KMS-11 (cell line): ENCODE results near the gene TIMP4.

Experiments
- H2AFZ ChIP-seq: fragments of 200-600 bp; sonication (generic); 2 replicates; pipeline ENCODE4 v1.6.1; 2016; ENCODE audit warnings: antibody characterized with exemption, mixed run types, low read depth
- H3K27ac ChIP-seq: fragments of 200-600 bp; sonication (generic); 2 replicates; pipeline ENCODE4 v1.6.1; 2016; ENCODE audit warnings: mild to moderate bottlenecking, mixed run types
- H3K27me3 ChIP-seq: fragments of 200-600 bp; sonication (generic); 2 replicates; pipeline ENCODE4 v1.6.1; 2017; ENCODE audit warnings: mild to moderate bottlenecking, low read depth, mixed run types, moderate library complexity; ENCODE audit not compliant: insufficient read depth
- H3K36me3 ChIP-seq: fragments of 200-600 bp; sonication (generic); 2 replicates; pipeline ENCODE4 v1.6.1; 2017; ENCODE audit warnings: mild to moderate bottlenecking, mixed run types; ENCODE audit not compliant: insufficient read depth
- H3K4me1 ChIP-seq: fragments of 200-600 bp; sonication (generic); 2 replicates; pipeline ENCODE4 v1.6.1; 2016; ENCODE audit warnings: mild to moderate bottlenecking, low read depth, mixed run types; ENCODE audit not compliant: poor library complexity, severe bottlenecking
- H3K4me2 ChIP-seq: fragments of 200-600 bp; sonication (generic); 2 replicates; pipeline ENCODE4 v1.7.0; 2016; ENCODE audit warnings: mild to moderate bottlenecking, mixed run types
- H3K4me3 ChIP-seq: fragments of 200-600 bp; sonication (generic); IDR thresholded peaks from 2 replicates; pipeline ENCODE4 v1.6.1; 2017; ENCODE audit warnings: low read depth, low read length, mixed read lengths; ENCODE audit not compliant: insufficient read depth
- H3K79me2 ChIP-seq: fragments of 200-600 bp; sonication (generic); 2 replicates; pipeline ENCODE4 v1.6.1; 2016; ENCODE audit warnings: low read depth, mixed run types; ENCODE audit not compliant: insufficient read depth
- H3K9ac ChIP-seq: fragments of 200-600 bp; sonication (generic); 2 replicates; pipeline ENCODE4 v1.6.1; 2016; ENCODE audit warnings: mild to moderate bottlenecking, mixed run types
- H4K20me1 ChIP-seq: fragments of 200-600 bp; sonication (generic); 2 replicates; pipeline ENCODE4 v1.6.1; 2016; ENCODE audit warnings: mild to moderate bottlenecking, mixed run types; ENCODE audit not compliant: insufficient read depth
- CTCF ChIP-seq: fragments of 200-600 bp; sonication (generic); conservative IDR thresholded peaks from 2 replicates; pipeline ENCODE4 v1.6.1; 2017; ENCODE audit warnings: low read depth, mild to moderate bottlenecking, antibody characterized with exemption, low read length, moderate library complexity, mixed read lengths

The TIMP4 gene

GRCh38 chr3:12148183-12148940 is 10.3 kb downstream of the TIMP4 start:
- no peaks in the 10 kb centered on the region for H4K20me1 ChIP-seq
- H3K27ac ChIP-seq = no peak overlapping the region
- no peaks in the 10 kb centered on the region for H3K27me3 ChIP-seq
- H2AFZ ChIP-seq = no peak overlapping the region
- H3K4me2 ChIP-seq = no peak overlapping the region
- H3K9ac ChIP-seq = no peak overlapping the region
- no peaks in the 10 kb centered on the region for H3K4me1 ChIP-seq
- H3K4me3 ChIP-seq = no peak overlapping the region
- no peaks in the 10 kb centered on the region for H3K36me3 ChIP-seq
- no peak for TF ChIP-seq CTCF
- H3K79me2 ChIP-seq = no peaks in the 10 kb centered on the region

- no peaks in the 10 kb centered on the region for H3K4me1 ChIP-seq
- H3K27ac ChIP-seq = no peak overlapping the region
These were observed 11.5 kb downstream of the TIMP4 start for GRCh38 chr3:12147049-12147780.

GRCh38 chr3:12143949-12144504 is 14.7 kb downstream of the TIMP4 start:
- Histone ChIP-seq H4K20me1 (no peaks in the 10 kb centered on the region), H3K4me2 (no peak overlapping the region), H3K4me1 (no peaks in the 10 kb centered on the region), H3K4me3 (no peak overlapping the region), H3K36me3 (no peaks in the 10 kb centered on the region), H2AFZ (no peak overlapping the region), H3K27me3 (no peaks in the 10 kb centered on the region), H3K79me2 (no peaks in the 10 kb centered on the region), H3K27ac (no peak overlapping the region), H3K9ac (no peak overlapping the region)
- no peak for TF ChIP-seq CTCF

More at GRCh38 chr3:12147049-12147780, 11.5 kb downstream of the TIMP4 start:
- Histone ChIP-seq H3K4me2 (no peak overlapping the region), H3K36me3 (no peaks in the 10 kb centered on the region), H2AFZ (no peak overlapping the region), H3K27me3 (no peaks in the 10 kb centered on the region), H3K79me2 (no peaks in the 10 kb centered on the region), H4K20me1 (no peaks in the 10 kb centered on the region), H3K4me3 (no peak overlapping the region), H3K9ac (no peak overlapping the region)
- no peak for TF ChIP-seq CTCF

GRCh38 chr3:12142476-12142875 is 16.2 kb downstream of the TIMP4 start:
- no peaks in the 10 kb centered on the region for H3K36me3 ChIP-seq
- H3K4me2 ChIP-seq = no peak overlapping the region
- H3K27me3 ChIP-seq = no peaks in the 10 kb centered on the region
- TF ChIP-seq CTCF = no peak
- H3K4me3 ChIP-seq = no peak overlapping the region
- H4K20me1 ChIP-seq = no peaks in the 10 kb centered on the region
- H3K9ac ChIP-seq = no peak overlapping the region
- H3K79me2 ChIP-seq = no peaks in the 10 kb centered on the region
- H3K4me1 ChIP-seq = no peaks in the 10 kb centered on the region
- H2AFZ ChIP-seq = no peak overlapping the region
- no peak overlapping the region for H3K27ac ChIP-seq
